ENCODE results near the gene EVX1.

GRCh38 chr7:27250557-27251070 lies 8.0 kb downstream of the EVX1 start:
- TF ChIP-seq CTCF (IDR thresholded peaks at IDR 0.05), result no peak
- no peak for TF ChIP-seq POLR2A (IDR thresholded peaks at IDR 0.05)
